Measurements from ENCODE around the gene ANKRD34C.
A peak's percentile ranks its signal among the peaks of the same experiment; 100 is the strongest.
"Not testable (repeated sequence)": the region's sequence is repeated elsewhere in the genome, so short reads cannot be mapped to it uniquely, and the experiment has no call there.

ANKRD34C gene

GRCh38 chr15:79299126-79299840, 16.8 kb downstream of the ANKRD34C start:
- Mint-ChIP-seq H3K9me3 (no peaks in the 10 kb centered on the region), H3K27me3 (peaks cover 22% of the 10 kb centered on the region), H3K4me3 (no peak overlapping the region), H3K4me1 (no peaks in the 10 kb centered on the region), H3K36me3 (no peaks in the 10 kb centered on the region), H3K27ac (no peak overlapping the region)

GRCh38 chr15:79299841-79300235, 17.3 kb downstream of the ANKRD34C start:
- Mint-ChIP-seq H3K27ac (no peak overlapping the region), H3K4me1 (no peaks in the 10 kb centered on the region), H3K9me3 (no peaks in the 10 kb centered on the region), H3K36me3 (no peaks in the 10 kb centered on the region), H3K4me3 (no peak overlapping the region), H3K27me3 (peaks cover 22% of the 10 kb centered on the region)

DNA sequence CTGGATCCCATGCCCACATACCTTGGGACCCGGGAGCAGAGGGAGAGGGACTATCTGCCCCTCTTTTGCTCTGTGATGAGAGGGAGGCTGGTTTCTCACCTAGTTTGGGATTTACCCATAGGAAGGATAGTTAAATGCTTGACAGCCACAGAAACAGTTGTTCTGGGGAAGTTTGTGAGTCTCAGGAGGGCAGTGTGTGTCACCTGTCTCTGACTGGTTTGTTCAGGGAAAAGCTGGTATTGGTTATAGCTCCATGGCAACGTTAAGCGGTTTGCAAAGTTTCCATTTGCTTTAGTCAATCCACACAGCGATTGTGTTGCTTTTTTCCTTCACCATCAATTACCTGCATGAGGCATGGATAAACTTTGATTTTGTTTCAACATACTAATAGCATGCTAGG, 24.7 kb downstream of the ANKRD34C start:
- Mint-ChIP-seq H3K9me3 (no peaks in the 10 kb centered on the region), H3K27me3 (peaks cover 12% of the 10 kb centered on the region), H3K36me3 (peaks cover 2% of the 10 kb centered on the region), H3K4me1 (peaks cover 34% of the 10 kb centered on the region), H3K4me3 (no peak overlapping the region), H3K27ac (no peak overlapping the region)

DNA sequence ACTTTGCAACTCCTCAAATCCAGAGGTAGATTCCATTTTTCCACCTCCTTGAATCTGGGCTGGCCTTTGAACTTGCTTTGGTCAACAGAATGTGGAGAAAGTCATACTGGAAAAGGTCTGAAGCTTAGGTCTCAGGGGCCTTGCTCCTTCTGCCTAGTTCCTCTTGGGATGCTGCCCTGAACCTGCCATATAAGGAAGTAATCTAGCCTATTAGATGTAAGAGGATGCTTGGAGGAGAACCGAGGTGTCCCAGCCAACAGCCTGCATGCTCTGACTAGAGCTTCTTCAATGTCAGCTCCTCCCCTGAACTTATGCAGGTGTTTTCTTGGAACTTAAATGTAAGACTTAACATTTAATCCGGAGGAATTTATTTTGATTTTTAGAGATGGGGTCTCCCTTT, 26.4 kb downstream of the ANKRD34C start:
- Mint-ChIP-seq H3K4me3 (no peak overlapping the region), H3K27ac (no peak overlapping the region), H3K9me3 (no peaks in the 10 kb centered on the region), H3K36me3 (peaks cover 10% of the 10 kb centered on the region), H3K27me3 (peaks cover 10% of the 10 kb centered on the region), H3K4me1 (peaks cover 50% of the 10 kb centered on the region)

GRCh38 chr15:79310612-79310984, 28.1 kb downstream of the ANKRD34C start:
- Mint-ChIP-seq H3K36me3 (peaks cover 22% of the 10 kb centered on the region), H3K9me3 (no peaks in the 10 kb centered on the region), H3K4me3 (peak overlapping the region; percentile 95), H3K27ac (peak overlapping the region; percentile 46), H3K27me3 (peaks cover 6% of the 10 kb centered on the region), H3K4me1 (peaks cover 56% of the 10 kb centered on the region)

DNA sequence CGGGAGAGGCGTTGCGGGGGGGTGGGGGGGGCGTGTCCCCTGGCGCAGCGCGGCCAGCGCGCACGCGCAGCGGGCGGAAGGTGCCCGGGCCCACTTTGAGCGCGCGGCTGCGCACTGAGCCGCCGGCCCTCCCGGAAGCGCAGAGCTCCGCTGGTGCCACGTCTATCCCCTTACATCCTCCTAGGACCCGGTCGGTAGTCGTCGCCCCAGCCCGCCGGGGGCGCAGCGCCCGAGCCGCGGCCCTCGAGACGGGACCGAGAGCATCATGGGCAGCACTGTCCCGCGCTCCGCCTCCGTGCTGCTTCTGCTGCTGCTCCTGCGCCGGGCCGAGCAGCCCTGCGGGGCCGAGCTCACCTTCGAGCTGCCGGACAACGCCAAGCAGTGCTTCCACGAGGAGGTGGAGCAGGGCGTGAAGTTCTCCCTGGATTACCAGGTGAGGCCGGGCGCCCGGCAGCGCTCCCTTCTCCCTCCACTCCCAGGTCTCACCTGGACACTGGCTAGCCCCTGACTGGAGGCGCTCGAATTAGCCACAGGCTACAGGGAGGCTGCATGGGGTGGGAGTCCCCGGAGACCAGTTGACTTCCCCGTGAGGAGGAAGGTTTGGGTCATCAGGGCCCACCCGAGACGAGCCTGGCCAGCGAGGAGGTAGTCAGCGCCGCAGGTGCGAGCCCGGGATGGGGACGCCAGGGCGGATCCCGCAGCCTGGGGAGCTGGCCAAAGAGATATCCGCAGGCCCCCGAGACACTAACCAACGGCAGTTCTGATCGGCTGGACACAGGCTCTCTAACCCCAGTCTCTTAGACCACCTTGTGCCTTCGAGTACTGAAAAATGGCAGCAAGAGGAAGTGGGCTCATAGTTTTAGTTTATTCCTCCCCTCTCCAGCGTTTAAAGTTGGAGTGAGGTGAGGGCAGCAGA, 28.7 kb downstream of the ANKRD34C start, which contains the start of gene TMED3:
Gene TMED3, plus strand, starts transcription at position 128 of the 916 bp plus-strand sequence. Its CDS starts 138 bp downstream, at position 266.
- Mint-ChIP-seq H3K27ac (peak within 1 kb of the TSS; percentile 86), H3K36me3 (peaks cover 24% of the 10 kb centered on the region), H3K27me3 (peaks cover 4% of the 10 kb centered on the region), H3K4me3 (peak within 1 kb of the TSS; percentile 95), H3K4me1 (peaks cover 54% of the 10 kb centered on the region), H3K9me3 (no peaks in the 10 kb centered on the region)

GRCh38 chr15:79311901-79312553, 29.5 kb downstream of the ANKRD34C start:
- Mint-ChIP-seq H3K27me3 (peaks cover 4% of the 10 kb centered on the region), H3K4me1 (peaks cover 60% of the 10 kb centered on the region), H3K9me3 (no peaks in the 10 kb centered on the region), H3K4me3 (peak overlapping the region; percentile 95), H3K36me3 (peaks cover 31% of the 10 kb centered on the region), H3K27ac (no peak overlapping the region)

DNA sequence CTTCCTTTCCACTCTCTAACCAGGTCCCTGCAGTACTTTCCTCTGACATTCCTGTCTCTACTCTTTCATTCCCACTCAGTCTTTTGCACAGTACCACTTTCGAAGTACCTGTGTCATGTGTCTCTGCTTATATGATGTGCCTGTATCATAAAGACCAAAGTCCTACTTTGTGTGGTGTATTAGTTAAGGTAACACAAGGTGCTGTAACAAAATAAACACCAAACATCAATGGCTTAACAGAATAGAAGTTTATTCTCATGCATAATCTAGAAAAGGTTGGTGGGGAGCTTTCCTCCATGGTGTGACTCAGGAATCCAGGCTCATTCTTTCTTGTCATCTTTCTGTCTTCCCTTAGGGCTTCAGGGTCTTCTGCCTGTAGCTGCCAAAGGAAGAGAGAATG, 31.7 kb downstream of the ANKRD34C start:
- Mint-ChIP-seq H3K4me3 (no peak overlapping the region), H3K36me3 (peaks cover 52% of the 10 kb centered on the region), H3K4me1 (peaks cover 69% of the 10 kb centered on the region), H3K9me3 (no peaks in the 10 kb centered on the region), H3K27ac (no peak overlapping the region), H3K27me3 (peaks cover 4% of the 10 kb centered on the region)

DNA sequence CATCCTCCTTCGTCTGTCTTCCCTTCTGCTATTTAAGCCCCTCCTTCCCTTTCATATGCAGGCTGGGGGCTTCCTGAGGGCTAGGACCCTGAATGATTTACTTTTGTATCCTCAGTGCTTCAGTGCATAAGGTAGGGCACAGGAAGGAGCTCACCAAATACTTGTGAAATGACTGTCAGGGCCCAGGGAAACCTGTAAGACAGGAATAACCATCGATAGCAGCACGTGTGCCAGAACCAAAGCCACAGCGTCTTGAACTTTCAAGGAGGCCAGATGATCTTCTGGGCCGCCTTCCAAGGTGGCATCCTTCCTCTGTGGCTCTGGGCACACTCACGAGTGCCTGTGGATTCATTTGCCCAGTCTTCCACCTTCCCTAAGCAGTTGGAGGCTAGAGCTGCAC, 32.3 kb downstream of the ANKRD34C start:
- H3K4me3 Mint-ChIP-seq = no peak overlapping the region
- peaks cover 75% of the 10 kb centered on the region for H3K4me1 Mint-ChIP-seq
- no peaks in the 10 kb centered on the region for H3K9me3 Mint-ChIP-seq
- peaks cover 3% of the 10 kb centered on the region for H3K27me3 Mint-ChIP-seq
- no peak overlapping the region for H3K27ac Mint-ChIP-seq
- H3K36me3 Mint-ChIP-seq = peaks cover 56% of the 10 kb centered on the region

GRCh38 chr15:79315623-79316328, 33.3 kb downstream of the ANKRD34C start:
- Mint-ChIP-seq H3K27ac (no peak overlapping the region), H3K27me3 (no peaks in the 10 kb centered on the region), H3K4me1 (peaks cover 68% of the 10 kb centered on the region), H3K9me3 (no peaks in the 10 kb centered on the region), H3K36me3 (peaks cover 56% of the 10 kb centered on the region), H3K4me3 (no peak overlapping the region)

DNA sequence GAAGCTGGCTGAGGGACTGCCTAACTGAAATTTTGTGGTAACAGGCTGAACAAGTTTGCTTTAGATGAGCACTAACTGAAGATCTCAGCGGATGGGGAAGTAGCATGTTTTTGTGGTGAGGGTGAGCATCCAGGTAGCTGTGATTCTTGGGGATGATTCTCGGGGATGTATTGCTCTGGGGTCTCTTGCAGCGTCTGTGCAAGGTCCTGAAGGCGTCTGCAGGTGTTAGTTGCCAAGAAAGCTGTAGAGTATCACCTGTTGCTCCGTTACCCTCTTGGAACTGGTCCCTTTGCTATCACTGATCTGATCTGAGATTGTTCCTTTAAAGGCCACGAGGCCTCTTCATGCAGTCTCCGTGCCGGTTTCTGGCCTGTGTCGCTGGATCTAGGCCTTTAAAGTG, 34.3 kb downstream of the ANKRD34C start:
- Mint-ChIP-seq H3K9me3 (no peaks in the 10 kb centered on the region), H3K4me3 (no peak overlapping the region), H3K36me3 (peaks cover 60% of the 10 kb centered on the region), H3K27me3 (no peaks in the 10 kb centered on the region), H3K27ac (no peak overlapping the region), H3K4me1 (peaks cover 64% of the 10 kb centered on the region)

DNA sequence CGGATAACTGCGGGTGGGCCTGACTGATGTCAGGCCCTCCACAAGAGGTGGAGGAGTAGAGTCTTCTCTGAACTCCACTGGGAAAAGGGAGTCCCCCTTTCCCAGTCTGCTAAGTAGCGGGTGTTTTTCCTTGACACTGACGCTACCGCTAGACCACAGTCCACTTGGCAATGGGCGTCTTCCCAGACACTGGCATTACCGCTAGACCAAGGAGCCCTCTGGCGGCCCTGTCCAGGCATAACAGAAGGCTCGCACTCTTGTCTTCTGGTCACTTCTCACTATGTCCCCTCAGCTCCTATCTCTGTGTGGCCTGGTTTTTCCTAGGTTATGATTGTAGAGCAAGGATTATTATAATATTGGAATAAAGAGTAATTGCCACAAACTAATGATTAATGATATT, 37.5 kb downstream of the ANKRD34C start:
- not testable (repeated sequence) for H3K27me3 Mint-ChIP-seq, H3K4me3 Mint-ChIP-seq, H3K9me3 Mint-ChIP-seq, H3K27ac Mint-ChIP-seq
- H3K36me3 Mint-ChIP-seq = peaks cover 50% of the 10 kb centered on the region
- peaks cover 40% of the 10 kb centered on the region for H3K4me1 Mint-ChIP-seq

DNA sequence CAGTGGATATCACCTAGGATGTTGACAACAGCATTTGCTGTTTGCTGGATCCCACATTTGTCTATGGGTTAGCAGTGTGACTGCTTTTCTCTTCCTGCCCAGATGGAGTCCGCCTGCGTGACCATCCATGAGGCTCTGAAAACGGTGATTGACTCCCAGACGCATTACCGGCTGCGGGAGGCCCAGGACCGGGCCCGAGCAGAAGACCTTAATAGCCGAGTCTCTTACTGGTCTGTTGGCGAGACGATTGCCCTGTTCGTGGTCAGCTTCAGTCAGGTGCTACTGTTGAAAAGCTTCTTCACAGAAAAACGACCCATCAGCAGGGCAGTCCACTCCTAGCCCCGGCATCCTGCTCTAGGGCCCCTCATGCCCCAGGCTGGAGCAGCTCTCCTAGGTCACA, 39.4 kb downstream of the ANKRD34C start:
- Mint-ChIP-seq H3K36me3 (peaks cover 43% of the 10 kb centered on the region), H3K27ac (no peak overlapping the region), H3K4me3 (no peak overlapping the region), H3K4me1 (peaks cover 26% of the 10 kb centered on the region), H3K9me3 (no peaks in the 10 kb centered on the region), H3K27me3 (no peaks in the 10 kb centered on the region)

- Mint-ChIP-seq H3K4me1 (peaks cover 22% of the 10 kb centered on the region), H3K36me3 (peaks cover 42% of the 10 kb centered on the region), H3K27me3 (no peaks in the 10 kb centered on the region), H3K9me3 (no peaks in the 10 kb centered on the region), H3K27ac (no peak overlapping the region), H3K4me3 (no peak overlapping the region)
These were observed 39.8 kb downstream of the ANKRD34C start for GRCh38 chr15:79322306-79322705.

- Mint-ChIP-seq H3K27ac (no peak overlapping the region), H3K4me3 (no peak overlapping the region), H3K4me1 (peaks cover 15% of the 10 kb centered on the region), H3K36me3 (peaks cover 41% of the 10 kb centered on the region), H3K27me3 (no peaks in the 10 kb centered on the region), H3K9me3 (no peaks in the 10 kb centered on the region)
These were observed 40.4 kb downstream of the ANKRD34C start for GRCh38 chr15:79322945-79323344.

Measured in activated naive CD4-positive, alpha-beta T cell treated with anti-CD3 and anti-CD28 coated beads, Interleukin-2, amount 50 U/mL, for 24 hours (primary cell).